GM18868 (cell line): Measurements from ENCODE around the gene IGSF9B.

Experiments
- ATAC-seq: cut with Tn5 transposase; IDR thresholded peaks from one replicate; pipeline ENCODE4 v1.9.1; 2021; ENCODE audit warnings: mild to moderate bottlenecking, moderate library complexity; ENCODE audit not compliant: unreplicated experiment

The IGSF9B gene

DNA sequence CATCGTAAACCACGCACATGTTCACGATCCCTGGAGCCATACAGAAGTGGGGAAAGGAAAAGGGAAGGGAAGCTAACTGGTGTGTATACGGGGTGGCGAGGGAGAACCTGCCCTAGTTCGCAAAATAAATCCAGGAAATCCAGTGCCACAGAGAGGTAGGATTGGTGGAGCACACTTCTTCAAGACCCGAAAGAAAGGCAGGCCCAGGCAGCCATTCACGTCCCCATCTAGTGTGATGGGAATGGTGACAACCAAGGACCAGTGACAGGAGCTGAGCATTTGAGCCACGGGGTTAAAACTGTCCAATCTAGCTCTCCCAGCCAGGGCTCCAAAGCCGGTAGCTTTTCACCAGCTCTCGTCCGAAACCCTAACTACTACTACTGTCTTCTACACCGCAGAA lies 53.7 kb downstream of the IGSF9B start:
- no peak for ATAC-seq

DNA sequence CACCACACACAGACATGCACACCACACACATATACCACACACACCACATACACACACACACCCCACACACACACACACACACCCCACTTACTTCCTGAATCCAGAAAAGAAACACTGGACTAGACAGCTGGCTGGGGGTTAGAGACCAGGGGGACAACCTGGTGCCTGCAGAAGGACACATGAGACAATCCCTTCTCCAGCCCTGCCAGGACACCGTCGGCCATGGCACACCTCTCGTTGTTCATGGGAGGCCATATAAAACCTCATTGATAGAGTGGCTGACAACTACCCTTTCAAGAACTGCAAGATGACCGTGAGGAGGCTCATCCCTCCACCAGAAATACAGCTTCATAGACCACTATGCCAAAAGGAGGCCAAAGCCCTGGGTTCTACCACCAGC lies 54.3 kb downstream of the IGSF9B start:
- ATAC-seq = no peak

DNA sequence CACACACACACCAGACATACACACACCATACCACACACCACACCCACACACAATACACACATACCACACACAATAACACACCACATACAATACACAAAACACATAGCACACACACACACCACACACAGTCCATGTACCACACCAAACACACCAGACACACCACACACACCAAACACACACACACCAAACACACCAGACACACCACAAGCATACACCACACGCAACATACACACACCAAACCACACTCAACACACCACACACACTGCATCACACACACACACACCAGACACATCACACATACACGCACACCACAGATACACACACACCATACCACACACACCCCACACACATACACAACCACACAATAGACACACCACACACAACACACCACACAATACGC lies 54.8 kb downstream of the IGSF9B start:
- no peak for ATAC-seq

DNA sequence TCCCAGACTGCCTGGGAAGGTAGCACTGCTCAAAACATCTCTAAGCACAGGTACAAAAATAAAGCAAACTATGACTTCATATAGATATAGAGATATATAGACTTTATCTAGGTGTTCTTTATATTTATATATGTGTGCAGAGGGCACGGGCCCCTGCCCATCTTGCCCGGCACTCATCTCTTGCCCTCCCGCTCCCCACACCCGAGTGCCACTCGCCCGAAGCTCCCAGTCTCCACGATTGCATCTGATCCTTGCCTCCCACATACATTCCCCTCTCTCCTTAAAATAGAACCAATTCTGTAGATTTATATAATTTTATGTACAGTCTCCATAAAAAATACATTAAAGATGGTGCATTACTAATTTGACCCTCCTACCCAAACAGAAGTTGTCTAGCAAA lies 55.5 kb downstream of the IGSF9B start:
- no peak for ATAC-seq

DNA sequence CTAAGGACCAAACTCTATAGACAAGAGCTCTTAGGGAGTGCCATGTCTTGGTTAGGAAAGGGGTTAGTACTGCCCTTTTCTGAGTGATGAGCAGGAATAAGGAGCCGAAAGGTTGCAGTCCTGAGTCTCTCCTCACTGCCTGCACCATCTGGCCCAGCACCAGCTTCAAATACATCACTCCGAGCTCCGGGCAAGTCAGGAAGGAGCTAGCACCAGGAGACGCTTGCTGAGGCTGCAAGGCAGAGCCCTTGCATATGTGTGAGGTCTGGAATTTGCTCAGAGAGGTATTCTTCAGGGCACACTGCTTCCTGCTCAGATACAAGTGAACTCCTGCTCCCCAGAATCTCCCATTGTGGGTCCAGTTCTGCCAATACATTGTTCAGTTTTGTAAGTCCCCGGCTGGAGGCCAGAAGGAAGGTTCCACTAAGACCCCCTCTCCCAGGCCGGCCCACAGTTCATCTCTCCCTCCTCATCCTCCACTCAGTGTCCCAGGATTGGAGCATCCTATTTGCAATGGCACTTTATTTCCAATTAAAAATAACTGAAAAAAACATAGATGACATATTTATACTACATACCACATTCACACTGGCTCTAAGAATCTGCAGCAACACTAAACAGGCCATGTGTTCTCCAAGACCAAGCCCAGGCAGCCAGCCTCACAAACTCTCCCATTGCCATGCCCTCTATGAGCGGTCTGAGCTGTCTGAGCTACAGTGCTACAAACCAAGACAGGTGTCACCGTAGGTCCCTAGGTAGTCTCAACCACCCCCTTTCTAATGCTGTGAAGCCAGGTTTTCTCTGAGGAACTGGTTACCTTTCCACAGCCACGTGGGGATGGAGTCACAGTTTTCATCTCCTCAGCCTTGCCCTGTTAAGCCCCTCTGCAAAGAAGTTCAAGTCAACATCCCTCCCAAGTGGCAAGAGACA lies 56.3 kb downstream of the IGSF9B start:
- ATAC-seq = no peak

DNA sequence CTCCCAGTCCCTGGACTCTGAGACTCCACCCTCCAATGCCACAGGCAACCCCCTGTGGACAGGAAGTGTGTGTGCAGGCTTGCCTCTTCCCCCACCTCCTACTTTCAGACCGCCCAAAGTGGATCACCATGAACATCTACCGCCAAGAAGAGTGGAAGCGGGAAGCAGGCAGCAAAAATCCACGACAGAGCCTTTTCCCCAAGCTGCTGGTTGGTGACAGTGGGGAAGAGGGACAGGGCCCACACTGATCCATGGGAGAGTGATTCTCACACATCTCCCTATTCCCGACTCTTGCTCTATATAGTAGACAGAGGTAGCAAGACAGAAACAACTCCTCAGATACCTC lies 58.0 kb downstream of the IGSF9B start:
- no peak for ATAC-seq

DNA sequence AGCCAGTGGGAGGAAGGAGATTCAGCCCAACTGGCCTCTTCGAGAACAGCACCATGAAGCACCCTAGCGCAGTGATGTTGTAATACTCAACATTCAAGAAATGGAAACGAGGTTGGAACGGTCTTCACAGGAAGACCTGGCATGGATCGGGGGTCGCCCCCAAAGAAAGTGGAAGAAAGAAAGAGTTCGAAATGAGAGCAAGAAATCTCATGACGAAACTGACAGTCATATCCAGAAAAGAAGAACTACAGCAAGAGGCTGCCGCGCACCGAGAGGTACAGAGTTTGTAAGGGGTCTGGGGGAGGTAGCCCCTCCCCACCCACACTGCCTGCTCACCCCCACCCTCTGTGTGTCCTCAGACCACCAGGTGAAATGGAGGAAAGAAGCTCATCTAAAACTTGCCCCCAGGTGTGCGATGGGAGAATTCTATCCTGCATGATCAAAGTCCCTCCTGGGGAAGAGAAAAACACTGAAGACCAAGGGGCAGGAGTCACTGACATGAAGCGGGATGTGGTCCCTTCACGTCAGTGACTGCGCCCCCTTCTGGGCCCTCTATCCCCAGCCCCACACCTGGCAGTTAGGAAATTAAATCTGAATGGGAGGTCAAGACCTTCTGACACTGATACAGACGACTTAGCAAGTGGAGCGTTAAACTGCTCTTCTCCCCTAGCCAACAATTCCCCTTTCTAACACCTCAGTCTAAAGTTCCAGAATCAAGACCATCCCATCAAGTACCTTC lies 58.6 kb downstream of the IGSF9B start:
- peak; percentile 44 for ATAC-seq

DNA sequence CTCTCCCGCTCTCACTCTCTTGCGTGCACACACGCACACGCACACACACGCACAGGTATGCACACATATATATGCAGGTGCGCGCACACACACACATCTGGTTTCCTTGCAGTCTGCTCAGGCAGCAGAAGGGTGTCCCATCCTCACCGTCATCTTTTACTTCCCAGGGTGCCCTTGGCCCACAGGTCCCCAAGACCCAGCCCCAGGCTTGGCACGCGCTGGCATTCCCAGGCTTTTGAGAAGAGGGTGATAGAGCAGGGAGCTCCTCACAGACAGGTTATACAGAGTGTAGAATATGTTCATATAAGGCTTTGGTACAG lies 59.5 kb downstream of the IGSF9B start:
- ATAC-seq = no peak

DNA sequence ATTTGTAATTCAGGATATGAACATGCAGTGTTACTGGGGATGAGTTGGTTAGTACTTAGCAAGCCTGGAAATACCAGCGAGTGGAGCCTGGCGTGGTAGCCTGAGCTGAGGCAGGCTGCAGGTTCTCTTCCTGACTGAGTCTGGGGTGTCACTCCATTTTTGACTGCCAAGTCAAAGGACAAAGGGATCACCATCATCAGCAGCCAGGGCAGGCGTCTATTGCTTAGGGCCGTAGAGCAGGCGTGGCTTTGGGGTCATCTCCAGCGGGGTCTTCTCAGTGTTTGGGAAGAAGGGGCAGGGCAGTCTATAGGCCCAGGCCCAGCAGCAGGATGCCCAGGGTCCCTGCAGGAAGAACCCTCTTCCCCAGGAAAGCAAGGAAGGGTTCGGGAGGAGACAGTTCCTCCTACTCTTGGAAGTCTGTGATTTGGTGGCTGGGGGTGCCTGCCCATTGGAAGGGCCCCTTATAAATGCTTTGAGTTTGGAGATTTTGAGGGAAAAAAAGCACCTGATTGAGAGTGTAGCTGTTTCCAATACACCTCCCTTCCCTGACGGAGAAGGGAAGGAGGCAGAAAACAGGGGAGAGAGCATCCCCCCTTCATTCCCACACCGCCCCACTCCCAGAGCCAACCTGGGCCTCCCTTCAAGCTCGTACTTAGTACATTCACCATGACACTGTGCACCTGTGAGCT lies 60.0 kb downstream of the IGSF9B start:
- no peak for ATAC-seq

DNA sequence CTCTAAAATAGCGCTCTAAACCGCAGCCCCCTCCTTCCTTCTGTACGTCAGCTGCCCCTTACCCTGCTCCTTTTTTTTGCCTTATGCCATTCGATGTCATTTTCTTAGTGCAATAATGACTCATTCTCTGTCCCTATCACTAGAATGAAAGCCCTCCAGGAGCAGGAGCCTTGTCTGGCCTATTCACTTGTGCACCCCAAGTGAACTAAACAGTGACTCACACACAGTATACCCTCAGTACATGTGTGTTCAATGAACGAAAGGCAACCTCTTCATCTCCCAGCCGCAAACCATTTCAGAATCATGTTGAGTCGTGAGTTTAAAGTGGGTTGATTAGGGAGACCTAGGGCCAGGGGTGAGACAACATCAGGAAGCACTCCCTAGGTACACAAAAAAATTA lies 60.7 kb downstream of the IGSF9B start:
- peak; percentile 73 for ATAC-seq

DNA sequence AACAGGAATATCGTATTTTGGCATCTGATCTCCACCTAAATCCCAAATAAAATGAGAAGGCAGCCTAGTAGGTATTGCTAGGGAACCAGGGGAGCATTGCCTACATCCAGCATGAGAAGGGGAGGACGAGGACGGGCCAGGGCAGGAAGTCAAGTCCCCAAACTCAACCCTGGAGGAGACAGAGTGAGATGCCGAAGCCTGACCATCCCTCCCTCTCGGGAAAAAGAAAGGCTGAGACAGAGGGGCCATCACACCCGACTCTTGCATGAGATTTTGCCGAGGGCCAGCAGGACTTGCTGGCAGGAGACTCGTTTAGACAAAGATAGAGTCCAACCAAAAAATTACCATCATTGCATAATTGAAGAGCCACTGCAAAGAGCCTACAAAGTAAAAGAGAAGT lies 61.2 kb downstream of the IGSF9B start:
- ATAC-seq = peak; percentile 11

DNA sequence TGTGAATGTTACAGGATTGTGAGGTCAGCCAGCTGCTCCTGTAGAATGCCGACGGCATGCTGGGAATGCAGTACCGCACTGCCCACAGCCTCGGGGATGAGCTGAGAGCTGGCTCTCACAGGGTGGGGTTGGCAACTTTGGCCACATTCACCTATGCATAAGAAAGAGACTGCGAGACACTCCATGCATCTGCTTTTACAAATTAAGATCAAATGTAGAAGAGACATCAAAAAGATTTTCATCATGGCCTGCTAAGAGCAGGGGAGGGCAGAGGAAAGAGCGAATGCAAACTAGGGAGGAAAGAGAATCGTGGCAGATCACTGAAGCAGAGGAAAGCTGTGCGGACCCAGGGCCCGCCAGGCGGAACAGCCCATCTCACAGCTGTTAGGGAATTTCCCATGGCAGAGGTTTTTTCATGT lies 61.7 kb downstream of the IGSF9B start:
- peak; percentile 60 for ATAC-seq

DNA sequence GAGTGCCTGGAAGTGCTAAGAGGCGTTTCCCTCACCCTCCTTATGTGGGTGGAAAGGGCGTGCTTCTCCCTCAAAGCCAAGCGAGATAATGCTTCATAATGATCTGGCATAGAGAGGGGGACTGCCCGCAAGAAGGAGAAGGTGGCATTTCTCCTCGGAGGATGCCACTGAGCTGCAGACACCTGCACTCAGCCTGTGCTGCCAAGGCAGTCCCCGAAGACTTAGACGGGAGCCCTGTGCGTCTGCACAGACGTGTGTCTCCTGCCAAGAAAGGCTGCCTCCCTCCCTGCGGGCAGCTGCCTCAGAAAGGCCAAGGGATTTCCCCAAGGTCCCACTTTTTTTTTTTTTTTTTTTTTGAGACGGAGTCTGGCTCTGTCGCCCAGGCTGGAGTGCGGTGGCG lies 63.4 kb downstream of the IGSF9B start:
- no peak for ATAC-seq

DNA sequence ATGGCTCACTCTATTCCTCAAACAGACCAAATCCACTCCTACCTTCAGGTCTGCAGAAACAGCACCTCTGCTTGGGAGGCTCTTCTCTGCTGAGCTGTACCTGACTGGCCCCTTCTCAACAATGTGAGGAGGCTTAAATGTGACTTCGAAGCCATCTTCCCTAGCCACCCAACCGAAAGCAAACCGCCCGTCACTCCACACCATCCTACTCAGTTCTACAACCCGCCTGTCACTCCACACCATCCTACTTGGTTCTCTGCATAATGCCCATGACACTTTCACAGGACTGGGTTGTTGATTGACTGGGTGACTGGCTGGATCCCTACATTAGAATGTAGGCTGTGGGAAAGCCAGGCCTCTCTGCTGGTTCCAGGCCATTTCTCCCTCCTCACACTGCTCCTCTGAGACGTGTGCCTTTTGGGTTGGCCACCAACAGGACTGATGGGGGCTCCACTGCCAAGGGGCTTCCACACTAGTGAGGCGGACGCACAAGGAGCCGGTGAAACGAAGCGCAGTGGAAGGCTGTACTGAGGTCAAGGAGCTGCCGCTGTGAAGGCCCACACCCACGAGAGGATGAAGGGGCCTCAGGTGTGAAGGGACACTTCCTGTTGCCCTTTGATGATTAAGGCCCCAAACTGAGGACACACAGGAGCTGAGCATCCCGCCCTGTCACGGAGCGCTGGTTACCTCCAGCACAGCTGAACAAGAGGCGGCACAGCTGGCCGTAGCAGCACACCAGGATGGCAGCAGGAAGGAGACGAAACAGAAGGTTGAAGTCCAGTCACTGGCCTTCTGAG lies 64.0 kb downstream of the IGSF9B start:
- ATAC-seq = no peak

DNA sequence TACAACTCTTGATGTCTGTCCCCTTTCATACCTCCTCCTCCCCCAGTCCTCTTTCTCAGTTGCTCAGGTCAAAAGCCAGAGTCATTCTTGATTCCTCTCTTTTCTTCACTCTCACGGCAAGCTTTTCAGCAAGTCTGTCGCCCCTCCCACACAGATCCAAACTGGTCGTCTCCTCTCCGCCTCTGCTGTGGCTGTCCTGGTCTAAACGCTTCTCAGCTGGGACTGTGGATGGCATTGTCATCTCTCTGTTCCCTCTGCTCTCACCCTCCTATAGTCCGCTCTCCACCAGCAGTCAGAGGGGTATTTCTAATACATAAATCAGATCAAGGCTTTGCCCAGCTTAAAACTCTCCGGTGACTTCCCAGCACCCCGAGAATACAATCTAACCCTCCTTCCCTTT lies 64.6 kb downstream of the IGSF9B start:
- ATAC-seq = no peak

DNA sequence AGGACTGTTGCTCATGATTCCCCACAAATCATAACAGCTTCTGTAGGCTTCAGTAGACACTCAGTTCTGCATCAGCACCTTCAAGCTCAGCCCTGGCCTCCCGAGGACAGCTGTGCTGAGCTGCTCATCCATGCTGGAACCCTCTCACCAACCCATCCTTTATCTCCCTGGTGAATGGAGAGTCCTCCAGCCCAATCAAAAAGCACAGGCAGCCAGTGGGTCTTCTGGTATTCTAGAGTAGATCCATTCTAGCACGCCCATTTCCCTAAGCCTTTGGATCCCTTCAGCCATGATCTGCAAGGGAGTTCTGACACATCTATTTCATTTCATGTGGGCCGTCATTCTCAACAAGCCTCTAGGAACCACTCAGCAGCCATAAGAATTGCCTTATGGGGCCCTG lies 66.9 kb downstream of the IGSF9B start:
- no peak for ATAC-seq

DNA sequence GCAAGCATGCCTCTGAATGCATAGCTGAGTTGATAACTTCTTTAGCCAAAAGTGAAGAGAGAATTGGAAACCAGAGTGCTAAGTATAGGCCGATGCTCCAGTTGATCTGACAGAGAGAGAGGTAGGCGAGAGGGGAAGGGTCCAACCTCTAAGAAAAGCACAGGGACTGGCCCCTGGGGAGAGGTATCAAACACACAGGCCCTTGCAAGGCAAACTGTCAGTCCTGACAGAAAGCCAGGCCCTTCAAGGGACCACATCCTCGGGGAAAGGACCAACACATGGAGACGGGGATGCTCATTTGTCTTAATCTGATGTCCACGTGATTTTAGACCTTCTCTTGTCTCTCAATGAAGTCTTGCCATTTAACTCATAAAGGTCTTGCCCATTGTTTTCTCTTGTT lies 67.6 kb downstream of the IGSF9B start:
- no peak for ATAC-seq

DNA sequence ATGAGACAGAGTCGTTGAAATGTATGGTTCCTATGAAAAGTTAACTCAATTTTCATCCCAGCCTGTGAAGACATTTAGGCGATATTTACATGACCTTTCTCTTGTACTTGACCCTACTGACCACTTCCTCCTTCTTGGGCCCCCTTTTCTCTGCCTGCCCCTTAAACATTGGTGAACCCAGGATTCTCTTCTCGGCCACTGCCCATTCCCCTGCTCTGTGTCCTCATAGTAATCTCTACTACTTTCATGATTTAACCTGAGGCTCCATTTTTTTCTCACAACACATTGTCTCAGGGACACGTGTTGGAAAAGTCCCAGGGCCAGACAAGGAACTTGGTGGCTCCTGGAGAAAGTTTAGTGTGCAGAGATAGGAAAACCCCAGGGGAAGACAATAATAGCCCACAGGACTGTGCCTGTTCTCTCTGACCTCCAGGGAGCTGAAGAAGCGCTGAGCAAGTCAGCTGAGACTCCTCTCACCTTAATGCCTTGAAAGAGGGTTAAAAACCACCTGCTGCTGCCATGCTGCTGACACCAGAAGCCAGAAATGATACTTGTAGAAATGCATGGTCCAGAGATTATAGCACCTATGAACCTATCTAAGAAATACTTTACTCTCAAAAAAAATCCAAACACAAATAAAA lies 69.0 kb downstream of the IGSF9B start:
- peak; percentile 71 for ATAC-seq

DNA sequence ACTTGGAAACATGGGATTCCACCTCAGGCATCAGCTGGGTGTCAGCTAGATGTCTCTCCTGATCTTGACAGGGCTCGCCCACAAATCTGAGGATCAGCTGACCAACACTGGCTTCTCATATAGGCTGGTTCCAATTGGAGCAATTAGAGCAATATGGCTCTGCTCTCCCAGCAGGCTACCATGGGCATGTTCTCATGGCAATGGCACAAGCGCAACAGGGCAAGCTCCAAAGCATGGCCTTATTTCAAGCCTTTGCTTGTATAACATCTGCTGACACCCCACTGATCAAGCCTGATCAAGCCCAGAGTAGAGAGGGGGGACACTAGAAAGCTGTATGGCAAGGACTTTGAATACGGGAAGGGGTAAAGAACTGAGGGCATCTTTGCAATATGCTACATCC lies 70.7 kb downstream of the IGSF9B start:
- no peak for ATAC-seq

DNA sequence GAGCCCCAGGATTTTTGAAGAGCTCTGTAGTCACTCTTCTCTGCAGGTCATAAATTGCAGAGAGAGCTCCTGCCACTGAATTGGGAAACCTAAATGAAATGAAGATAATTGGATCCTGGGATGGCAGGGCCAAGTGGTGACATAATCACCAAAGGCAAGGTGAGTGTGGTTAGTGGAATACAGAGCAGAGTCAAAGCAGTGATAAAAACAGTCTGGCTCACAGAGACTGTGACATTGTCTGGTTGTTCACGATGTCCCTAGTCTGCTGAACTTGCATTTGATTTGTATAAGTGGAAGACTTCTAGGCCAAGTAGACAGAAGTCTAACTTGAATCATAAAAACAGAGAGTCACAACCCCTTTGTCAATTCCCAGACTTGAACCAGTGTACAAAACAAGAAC lies 84.6 kb downstream of the IGSF9B start:
- no peak for ATAC-seq

DNA sequence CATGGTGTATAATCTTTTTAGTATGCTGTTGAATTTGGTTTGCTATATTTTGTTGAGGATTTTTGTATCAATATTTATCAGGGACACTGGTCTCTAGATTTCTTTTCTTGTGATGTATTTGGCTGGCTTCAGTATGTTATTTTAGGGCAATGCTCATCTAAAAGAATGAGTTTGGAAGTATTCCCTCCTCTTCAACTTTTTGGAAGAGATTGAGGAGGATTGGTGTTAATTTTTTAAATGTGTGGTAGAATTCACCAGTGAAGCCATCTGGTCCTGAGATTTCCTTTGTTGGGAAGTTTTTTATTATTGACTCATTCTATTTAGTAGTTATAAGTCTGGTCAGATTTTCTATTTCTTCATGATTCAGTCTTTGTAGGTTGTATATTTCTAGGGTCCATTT lies 89.3 kb downstream of the IGSF9B start:
- ATAC-seq = no peak
